NCI-H69 (cell line): ENCODE data around the gene PTPRN.
"Not testable (repeated sequence)": the region's sequence is repeated elsewhere in the genome, so short reads cannot be mapped to it uniquely, and the experiment has no call there.

ENCODE experiments used
- DNase-seq: peaks from one replicate; lab custom pipeline; 2025; lab: John Stamatoyannopoulos, UW

Gene PTPRN

DNA sequence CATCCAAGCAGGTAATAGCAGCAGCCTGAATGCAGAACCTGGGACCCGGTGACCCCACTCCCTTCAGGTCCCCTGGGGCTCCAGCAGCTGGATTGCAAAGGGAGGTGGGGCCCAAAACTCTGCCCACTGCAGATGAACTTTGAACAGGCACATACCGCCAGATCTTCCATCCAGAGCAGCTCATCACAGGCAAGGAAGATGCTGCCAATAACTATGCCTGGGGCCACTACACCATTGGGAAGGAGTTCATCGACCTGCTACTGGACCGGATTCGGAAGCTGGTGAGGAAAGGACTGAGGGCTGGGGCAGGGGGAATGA lies 39.2 kb downstream of the PTPRN start:
- DNase-seq: no peak

GRCh38 chr2:219269362-219270054 lies 39.7 kb downstream of the PTPRN start:
- peak; percentile 69 for DNase-seq

GRCh38 chr2:219268294-219268693 lies 40.9 kb downstream of the PTPRN start:
- no peak for DNase-seq

DNA sequence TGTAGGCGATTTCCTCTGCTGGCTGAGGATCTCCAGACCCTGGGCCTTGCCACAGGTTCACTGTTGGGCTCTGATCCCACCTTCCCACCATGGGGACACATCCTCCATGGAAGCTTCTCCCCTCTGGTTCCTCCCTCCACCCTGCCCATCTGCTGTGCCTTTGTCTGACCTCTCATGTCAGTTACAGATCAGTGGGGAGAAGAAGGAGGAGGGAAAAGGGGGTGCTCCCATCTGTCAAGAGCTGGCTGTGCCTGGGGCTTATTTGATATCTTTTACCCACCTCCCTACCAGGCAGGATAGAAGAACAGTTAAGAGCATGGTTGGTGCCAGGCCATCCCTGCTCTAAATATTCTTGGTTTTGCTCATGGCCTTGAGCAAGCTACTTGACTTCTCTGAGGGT lies 42.3 kb downstream of the PTPRN start:
- DNase-seq: peak; percentile 17

DNA sequence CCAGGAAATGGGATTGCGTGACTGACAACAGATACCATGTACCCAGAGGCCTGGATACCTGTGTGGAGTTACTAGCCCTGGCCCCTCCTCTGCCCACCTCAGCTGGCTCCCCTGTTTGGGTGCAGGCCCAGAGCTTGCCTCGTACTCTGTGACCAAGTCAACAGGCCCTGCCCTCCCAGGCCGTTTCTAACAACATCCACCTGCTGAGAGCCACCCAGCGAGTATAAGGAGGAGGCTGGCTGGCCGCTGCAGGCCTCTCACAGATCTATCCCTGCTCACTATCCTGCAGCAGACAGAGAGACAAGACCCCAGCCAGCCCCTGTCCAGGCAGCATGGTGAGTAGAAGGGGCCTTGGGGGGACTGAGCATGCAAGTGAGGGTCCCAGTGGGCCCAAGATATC lies 43.0 kb downstream of the PTPRN start:
- DNase-seq: no peak

GRCh38 chr2:219261024-219261855 lies 48.0 kb downstream of the PTPRN start:
- DNase-seq: no peak

- not testable (repeated sequence) for DNase-seq
These were observed 50.3 kb downstream of the PTPRN start for GRCh38 chr2:219258942-219259341.

GRCh38 chr2:219254590-219255201 lies 54.5 kb downstream of the PTPRN start:
- DNase-seq: no peak

GRCh38 chr2:219253753-219254589 lies 55.2 kb downstream of the PTPRN start, which contains the start of gene TUBA4A:
TUBA4A (minus strand) TSS chr2:219253918; CDS start chr2:219253858, 60 bp downstream.
- DNase-seq: peak; percentile 89

- DNase-seq: peak; percentile 70
These were observed 56.1 kb downstream of the PTPRN start, which contains the start of gene TUBA4B for GRCh38 chr2:219252900-219253752. TUBA4B (plus strand) TSS chr2:219253243; CDS start chr2:219253408, 165 bp downstream.

GRCh38 chr2:219252570-219252899 lies 56.7 kb downstream of the PTPRN start:
- DNase-seq: peak; percentile 79

GRCh38 chr2:219252084-219252483 lies 57.1 kb downstream of the PTPRN start:
- no peak for DNase-seq

GRCh38 chr2:219251656-219252055 lies 57.5 kb downstream of the PTPRN start:
- no peak for DNase-seq

DNA sequence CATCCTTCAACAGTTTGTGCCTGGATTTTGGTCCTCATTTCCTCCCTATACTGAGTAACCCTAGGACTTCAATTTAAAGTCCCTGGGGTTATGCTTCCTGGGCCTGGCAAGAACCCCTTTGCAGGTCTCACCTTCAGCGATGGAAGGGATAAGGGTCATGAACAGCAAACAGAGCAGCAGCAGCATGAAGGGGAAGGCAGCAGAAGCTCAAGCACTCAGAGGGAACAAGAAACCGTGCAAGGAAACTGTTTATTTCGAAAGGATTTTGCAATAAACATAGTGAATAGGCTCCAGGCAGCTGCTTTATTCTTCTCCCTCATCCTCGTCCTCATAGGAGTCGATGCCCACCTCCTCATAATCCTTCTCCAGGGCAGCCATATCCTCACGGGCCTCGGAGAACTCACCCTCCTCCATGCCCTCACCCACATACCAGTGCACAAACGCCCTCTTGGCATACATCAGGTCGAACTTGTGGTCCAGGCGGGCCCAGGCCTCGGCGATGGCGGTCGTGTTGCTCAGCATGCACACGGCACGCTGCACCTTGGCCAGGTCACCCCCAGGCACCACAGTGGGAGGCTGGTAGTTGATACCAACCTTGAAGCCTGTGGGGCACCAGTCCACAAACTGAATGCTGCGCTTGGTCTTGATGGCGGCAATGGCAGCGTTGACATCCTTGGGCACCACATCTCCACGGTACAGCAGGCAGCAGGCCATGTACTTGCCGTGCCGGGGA lies 59.0 kb downstream of the PTPRN start:
- DNase-seq: no peak

DNA sequence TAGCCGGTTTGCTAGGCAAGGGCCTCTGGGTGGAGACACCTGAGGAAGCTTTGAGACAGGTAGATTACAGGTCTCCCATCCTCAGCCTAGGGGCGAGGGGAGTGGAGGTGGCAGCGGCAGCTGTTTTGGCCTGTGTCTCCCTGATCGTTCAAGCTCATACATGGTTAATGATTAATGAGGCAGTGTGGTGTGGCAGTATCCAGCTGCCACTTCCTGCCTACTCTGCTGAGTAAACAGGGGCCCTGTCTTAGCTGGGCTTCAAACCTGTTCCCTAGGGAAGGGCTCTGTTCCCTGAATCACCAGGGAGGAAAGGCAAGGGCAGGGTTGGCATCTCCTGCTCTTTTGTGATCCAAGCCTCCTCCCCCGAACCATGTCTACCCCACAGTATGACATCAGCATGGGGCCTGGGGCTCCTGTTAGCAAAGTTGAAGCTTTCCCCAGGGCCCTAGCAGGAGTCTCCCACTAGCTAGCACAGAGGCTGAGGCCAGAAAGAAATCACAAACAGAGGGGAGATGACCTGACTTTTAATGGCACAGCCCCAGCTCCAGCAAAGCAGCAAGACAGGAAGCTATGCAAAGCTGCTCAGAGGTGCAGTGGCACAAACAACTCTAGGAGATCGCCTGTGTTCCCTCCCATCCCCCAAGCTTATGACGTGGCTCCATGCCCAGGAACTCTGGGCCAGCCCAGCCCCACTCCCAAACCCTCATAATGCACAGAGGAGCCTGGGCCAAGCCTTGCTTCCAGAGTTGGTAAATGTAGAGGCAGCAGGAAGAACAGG lies 59.8 kb downstream of the PTPRN start:
- peak; percentile 93 for DNase-seq

DNA sequence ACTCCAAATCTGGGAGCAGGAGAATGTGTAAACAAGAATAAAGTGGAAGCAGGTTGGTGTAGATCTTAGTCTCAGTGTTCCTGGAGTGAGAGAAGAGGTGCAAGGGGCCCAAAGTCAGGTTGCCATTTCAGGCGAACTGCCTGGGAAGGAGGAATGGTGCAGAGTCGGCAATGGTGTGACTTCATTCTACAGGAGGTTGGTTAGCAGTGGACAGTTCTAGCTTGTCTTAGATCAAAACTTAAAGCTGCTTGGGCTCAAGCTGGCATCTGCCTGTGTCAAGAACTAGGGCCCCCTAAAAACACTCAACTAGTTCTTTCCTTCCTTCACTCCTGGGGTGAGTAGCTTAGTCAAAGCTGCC lies 60.4 kb downstream of the PTPRN start:
- DNase-seq: no peak

DNA sequence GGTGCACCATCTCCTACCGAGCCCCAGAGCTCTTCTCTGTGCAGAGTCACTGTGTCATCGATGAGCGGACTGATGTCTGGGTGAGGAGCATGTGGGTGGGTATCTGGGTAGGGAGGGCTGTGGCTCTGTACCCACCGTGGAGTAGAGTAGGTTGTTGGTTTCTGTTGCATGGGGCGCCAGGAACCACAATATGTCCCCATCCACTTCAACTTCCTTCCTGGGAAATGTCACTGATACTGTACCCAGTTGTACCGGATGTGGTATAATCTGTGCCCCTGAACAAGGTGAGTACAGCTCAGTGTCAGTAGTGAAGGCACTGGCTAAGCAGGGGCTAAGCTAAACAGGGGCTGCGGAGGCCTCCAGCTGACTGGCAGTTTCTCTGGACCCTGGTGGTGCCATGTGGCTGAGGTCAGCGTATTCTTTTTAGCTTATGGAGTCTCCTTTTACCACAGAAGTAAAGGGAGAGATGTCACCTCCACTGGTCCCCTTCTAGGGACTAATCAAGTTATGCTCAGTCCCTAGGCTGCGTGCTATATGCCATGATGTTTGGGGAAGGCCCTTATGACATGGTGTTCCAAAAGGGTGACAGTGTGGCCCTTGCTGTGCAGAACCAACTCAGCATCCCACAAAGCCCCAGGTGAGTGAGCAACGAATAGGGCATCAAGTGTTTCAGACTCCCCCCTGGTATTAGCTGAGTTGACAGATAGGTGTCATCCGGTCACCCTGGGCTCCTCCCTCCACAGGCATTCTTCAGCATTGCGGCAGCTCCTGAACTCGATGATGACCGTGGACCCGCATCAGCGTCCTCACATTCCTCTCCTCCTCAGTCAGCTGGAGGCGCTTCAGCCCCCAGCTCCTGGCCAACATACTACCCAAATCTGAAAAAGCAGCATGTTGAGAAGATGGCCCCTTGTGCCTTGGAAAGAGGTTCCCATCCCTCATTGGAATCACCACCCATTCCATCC lies 61.2 kb downstream of the PTPRN start:
- no peak for DNase-seq

GRCh38 chr2:219246559-219246958 lies 62.6 kb downstream of the PTPRN start:
- DNase-seq: no peak

GRCh38 chr2:219245899-219246230 lies 63.3 kb downstream of the PTPRN start:
- DNase-seq: no peak
